SK-N-SH treated with all-trans-retinoic acid at 6 μM for 48 hours (cell line): Measurements from ENCODE around the gene NR1I3.
A peak's percentile ranks its signal among the peaks of the same experiment; 100 is the strongest.

Experiments
- ATAC-seq: fragments of 200-7000 bp; cut with Tn5 transposase; 3 replicates; pipeline ENCODE4 v1.9.1; 2020; ENCODE audit warnings: mild to moderate bottlenecking, moderate library complexity
- ARNTL ChIP-seq: fragments of 450-650 bp; formaldehyde crosslinking; IDR thresholded peaks from 2 replicates; pipeline ENCODE4 v1.5.0; 2020; ENCODE audit warnings: low read depth, mild to moderate bottlenecking, moderate library complexity, borderline replicate concordance
- BACH2 ChIP-seq: fragments of 250-450 bp; sonication (Bioruptor Pico); IDR thresholded peaks from 2 replicates; pipeline ENCODE4 v1.9.0; 2021; ENCODE audit warnings: mild to moderate bottlenecking, borderline replicate concordance
- ESRRG ChIP-seq: fragments of 250-450 bp; sonication (Bioruptor Pico); IDR thresholded peaks from 2 replicates; pipeline ENCODE4 v1.6.1; 2021; ENCODE audit warnings: mild to moderate bottlenecking
- ISL1 ChIP-seq: fragments of 250-450 bp; sonication (Bioruptor Pico); IDR thresholded peaks from 2 replicates; pipeline ENCODE4 v2.1.2; 2022; ENCODE audit warnings: mild to moderate bottlenecking, moderate library complexity
- RARB ChIP-seq: fragments of 250-450 bp; sonication (Bioruptor Pico); IDR thresholded peaks from 2 replicates; pipeline ENCODE4 v1.8.0; 2021; ENCODE audit warnings: mild to moderate bottlenecking, moderate library complexity
- SNAI2 ChIP-seq: fragments of 250-450 bp; sonication (Bioruptor Pico); IDR thresholded peaks from 2 replicates; pipeline ENCODE4 v1.5.0; 2020; ENCODE audit warnings: mild to moderate bottlenecking, moderate library complexity
- TCF4 ChIP-seq: fragments of 250-450 bp; sonication (Bioruptor Pico); IDR thresholded peaks from 2 replicates; pipeline ENCODE4 v1.8.0; 2021; ENCODE audit warnings: mild to moderate bottlenecking, moderate library complexity, borderline replicate concordance
- TOX ChIP-seq: fragments of 250-450 bp; sonication (Bioruptor Pico); IDR thresholded peaks from 2 replicates; pipeline ENCODE4 v1.8.0; 2021; ENCODE audit warnings: mild to moderate bottlenecking, moderate library complexity, borderline replicate concordance
- TF ChIP-seq, protein P1 (sequence below): fragments of 250-450 bp; sonication (Bioruptor Pico); IDR thresholded peaks from 2 replicates; pipeline ENCODE4 v1.8.0; 2021; ENCODE audit warnings: low read depth, mild to moderate bottlenecking, moderate library complexity, borderline replicate concordance
- TF ChIP-seq, protein P2 (sequence below): fragments of 250-450 bp; sonication (Bioruptor Pico); IDR thresholded peaks from 2 replicates; pipeline ENCODE4 v1.5.0; 2020; ENCODE audit warnings: mild to moderate bottlenecking, moderate library complexity
- TF ChIP-seq, protein P3 (sequence below): fragments of 250-450 bp; sonication (Bioruptor Pico); IDR thresholded peaks from 2 replicates; pipeline ENCODE4 v1.5.1; 2020; ENCODE audit warnings: low read depth, mild to moderate bottlenecking, moderate library complexity

The NR1I3 gene

DNA sequence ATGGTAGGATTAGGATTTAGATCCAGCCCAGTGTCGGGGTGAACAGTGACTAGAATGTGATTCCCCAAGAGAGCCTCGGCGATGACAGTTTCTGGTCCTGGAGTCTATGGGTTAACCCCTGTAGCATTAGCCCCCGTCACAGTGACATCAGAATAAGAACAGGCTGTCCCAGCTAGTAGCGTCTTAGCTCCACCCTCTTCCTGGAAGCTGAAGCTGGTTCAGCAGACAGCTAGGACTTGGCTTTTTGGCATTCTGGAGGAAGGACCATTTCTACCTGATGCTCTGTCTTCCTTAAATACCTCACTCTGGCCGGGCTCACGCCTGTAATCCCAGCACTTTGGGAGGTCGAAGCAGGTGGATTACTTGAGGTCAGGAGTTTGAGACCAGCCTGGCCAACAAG, 30.8 kb downstream of the NR1I3 start:
- no peak for ATAC-seq
- TF ChIP-seq, protein P1, sequence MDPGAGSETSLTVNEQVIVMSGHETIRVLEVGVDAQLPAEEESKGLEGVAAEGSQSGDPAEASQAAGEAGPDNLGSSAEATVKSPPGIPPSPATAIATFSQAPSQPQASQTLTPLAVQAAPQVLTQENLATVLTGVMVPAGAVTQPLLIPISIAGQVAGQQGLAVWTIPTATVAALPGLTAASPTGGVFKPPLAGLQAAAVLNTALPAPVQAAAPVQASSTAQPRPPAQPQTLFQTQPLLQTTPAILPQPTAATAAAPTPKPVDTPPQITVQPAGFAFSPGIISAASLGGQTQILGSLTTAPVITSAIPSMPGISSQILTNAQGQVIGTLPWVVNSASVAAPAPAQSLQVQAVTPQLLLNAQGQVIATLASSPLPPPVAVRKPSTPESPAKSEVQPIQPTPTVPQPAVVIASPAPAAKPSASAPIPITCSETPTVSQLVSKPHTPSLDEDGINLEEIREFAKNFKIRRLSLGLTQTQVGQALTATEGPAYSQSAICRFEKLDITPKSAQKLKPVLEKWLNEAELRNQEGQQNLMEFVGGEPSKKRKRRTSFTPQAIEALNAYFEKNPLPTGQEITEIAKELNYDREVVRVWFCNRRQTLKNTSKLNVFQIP, result no peak
- TF ChIP-seq RARB (CRISPR knock-in tag), result no peak
- no peak for TF ChIP-seq ARNTL (CRISPR knock-in tag)
- TF ChIP-seq, protein P2, sequence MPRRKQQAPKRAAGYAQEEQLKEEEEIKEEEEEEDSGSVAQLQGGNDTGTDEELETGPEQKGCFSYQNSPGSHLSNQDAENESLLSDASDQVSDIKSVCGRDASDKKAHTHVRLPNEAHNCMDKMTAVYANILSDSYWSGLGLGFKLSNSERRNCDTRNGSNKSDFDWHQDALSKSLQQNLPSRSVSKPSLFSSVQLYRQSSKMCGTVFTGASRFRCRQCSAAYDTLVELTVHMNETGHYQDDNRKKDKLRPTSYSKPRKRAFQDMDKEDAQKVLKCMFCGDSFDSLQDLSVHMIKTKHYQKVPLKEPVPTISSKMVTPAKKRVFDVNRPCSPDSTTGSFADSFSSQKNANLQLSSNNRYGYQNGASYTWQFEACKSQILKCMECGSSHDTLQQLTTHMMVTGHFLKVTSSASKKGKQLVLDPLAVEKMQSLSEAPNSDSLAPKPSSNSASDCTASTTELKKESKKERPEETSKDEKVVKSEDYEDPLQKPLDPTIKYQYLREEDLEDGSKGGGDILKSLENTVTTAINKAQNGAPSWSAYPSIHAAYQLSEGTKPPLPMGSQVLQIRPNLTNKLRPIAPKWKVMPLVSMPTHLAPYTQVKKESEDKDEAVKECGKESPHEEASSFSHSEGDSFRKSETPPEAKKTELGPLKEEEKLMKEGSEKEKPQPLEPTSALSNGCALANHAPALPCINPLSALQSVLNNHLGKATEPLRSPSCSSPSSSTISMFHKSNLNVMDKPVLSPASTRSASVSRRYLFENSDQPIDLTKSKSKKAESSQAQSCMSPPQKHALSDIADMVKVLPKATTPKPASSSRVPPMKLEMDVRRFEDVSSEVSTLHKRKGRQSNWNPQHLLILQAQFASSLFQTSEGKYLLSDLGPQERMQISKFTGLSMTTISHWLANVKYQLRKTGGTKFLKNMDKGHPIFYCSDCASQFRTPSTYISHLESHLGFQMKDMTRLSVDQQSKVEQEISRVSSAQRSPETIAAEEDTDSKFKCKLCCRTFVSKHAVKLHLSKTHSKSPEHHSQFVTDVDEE (CRISPR knock-in tag), result no peak
- TF ChIP-seq ESRRG, result no peak
- no peak for TF ChIP-seq BACH2 (CRISPR knock-in tag)

DNA sequence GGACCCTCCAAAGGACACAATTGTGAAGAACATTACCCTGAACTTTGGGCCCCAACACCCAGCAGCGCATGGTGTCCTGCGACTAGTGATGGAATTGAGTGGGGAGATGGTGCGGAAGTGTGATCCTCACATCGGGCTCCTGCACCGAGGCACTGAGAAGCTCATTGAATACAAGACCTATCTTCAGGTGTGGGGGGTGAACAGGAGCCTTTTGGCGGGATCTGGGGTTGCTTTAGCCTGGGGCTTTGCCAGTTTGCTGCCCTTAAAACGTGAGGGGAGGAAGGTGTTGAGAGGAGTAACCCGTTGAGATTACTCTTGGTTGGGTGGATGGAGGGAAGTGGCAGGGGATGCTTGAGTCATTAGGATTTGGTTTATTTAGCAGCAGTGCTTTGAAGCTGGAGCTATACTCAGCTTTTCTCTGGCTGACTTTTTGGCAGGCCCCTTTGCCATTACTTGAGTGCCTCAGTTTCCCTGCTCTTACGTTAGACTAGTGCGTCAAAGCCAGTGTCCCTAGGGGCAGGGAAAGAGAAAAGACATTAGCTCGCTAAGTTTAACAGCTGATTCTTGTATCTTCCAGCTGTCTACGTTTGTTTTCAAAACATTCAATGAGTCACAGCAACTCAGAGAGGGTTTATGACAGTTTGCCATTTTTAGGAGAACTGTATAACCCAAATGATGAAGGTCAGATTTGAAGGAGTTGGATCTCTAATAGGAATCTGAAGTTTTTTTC, 31.4 kb downstream of the NR1I3 start:
- no peak for ATAC-seq
- TF ChIP-seq ISL1 (CRISPR knock-in tag) (no peak), TCF4 (CRISPR knock-in tag) (no peak), RARB (CRISPR knock-in tag) (no peak), SNAI2 (CRISPR knock-in tag) (no peak), TOX (CRISPR knock-in tag) (no peak)
- TF ChIP-seq, protein P1, result no peak
- TF ChIP-seq, protein P3, sequence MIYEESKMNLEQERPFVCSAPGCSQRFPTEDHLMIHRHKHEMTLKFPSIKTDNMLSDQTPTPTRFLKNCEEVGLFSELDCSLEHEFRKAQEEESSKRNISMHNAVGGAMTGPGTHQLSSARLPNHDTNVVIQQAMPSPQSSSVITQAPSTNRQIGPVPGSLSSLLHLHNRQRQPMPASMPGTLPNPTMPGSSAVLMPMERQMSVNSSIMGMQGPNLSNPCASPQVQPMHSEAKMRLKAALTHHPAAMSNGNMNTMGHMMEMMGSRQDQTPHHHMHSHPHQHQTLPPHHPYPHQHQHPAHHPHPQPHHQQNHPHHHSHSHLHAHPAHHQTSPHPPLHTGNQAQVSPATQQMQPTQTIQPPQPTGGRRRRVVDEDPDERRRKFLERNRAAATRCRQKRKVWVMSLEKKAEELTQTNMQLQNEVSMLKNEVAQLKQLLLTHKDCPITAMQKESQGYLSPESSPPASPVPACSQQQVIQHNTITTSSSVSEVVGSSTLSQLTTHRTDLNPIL (CRISPR knock-in tag), result no peak

DNA sequence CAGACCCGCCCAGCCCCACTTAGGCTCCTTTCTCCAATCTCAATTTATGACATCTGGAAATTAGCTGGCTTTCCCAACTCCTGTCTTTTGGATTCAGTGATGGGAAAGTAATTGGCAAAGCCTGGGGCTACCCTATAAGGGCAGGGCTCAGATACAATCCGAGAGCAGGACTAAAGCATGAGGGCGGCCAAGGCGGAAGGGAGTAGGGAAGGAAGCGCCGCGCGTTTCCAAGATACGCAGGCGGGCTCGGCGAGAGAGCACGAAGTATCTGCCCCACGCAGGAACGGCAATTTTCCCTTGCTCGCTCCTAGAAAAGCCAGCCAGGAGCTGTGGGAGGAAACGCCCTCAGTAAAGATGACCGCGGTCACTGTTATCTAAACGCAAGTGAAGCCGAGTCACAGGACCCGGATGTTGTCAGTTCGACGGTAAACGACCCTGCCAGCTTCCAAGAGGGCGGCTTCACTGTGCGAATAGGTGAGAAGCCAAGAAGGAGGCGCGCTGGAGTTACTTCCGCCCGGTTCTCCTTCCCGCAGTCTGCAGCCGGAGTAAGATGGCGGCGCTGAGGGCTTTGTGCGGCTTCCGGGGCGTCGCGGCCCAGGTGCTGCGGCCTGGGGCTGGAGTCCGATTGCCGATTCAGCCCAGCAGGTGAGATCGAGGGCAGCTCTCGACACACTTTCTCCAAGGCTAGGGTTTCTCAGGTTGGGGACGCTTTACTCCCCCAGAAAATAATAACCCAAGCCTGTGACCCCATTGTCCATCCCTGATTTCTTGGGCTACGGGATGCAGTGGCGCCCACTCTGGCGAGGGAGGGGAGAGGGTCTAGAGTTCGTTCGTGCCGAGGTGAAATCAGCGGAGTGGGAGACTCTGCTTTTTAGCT, 35.9 kb downstream of the NR1I3 start, which contains the start of gene NDUFS2:
TSS of gene NDUFS2 (plus strand) at position 532 of the 877 bp plus-strand sequence. CDS start at position 551, 19 bp downstream.
- ATAC-seq, result peak; percentile 82
- TF ChIP-seq, protein P1, result no peak
- TF ChIP-seq, protein P2 (CRISPR knock-in tag), result peak; percentile 7; the same call in 1 of the 2 replicates
